HG02885 (cell line): Measurements from ENCODE around the gene SMTNL2.

Experiments used
- ATAC-seq: cut with Tn5 transposase; IDR thresholded peaks from one replicate; pipeline ENCODE4 v1.9.1; 2021; ENCODE audit warnings: mild to moderate bottlenecking; ENCODE audit not compliant: unreplicated experiment, poor library complexity

SMTNL2 gene

DNA sequence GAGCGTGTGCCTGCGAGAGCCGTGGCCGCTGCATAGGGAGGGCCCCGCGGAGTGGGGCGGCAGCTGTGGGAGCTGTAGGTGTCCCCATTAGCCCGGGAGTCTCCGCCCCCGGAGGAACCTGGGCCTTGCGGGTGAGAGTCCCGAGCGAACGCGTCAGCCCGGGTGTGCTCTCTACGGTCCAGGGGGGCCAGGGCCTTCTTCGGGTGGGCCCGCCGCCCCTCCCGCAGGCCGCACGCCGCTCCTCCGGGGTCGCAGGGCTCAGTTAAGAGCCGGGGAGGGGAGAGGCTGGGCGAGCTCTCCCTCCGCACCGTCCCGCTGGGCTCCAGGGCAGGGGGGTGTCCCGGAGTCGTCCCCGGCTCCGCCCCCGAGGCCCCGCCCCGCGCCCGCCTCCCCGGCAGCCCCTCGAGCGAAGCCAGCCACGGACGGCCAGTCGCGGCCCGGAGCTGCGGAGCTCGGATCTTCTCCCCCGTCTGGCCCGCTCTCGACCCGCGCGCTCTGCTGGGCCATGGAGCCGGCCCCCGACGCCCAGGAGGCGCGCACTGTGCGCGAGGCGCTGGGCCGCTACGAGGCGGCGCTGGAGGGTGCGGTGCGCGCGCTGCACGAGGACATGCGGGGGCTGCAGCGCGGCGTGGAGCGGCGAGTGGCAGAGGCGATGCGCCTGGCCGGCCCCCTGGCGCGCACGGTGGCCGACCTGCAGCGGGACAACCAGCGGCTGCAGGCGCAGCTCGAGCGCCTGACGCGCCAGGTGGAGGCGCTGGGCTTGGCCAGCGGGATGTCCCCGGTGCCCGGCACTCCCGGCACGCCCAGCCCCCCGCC lies at the start of gene SMTNL2:
TSS of gene SMTNL2 (plus strand) at position 429 of the 816 bp plus-strand sequence. CDS start at position 506, 77 bp downstream.
- no peak for ATAC-seq

DNA sequence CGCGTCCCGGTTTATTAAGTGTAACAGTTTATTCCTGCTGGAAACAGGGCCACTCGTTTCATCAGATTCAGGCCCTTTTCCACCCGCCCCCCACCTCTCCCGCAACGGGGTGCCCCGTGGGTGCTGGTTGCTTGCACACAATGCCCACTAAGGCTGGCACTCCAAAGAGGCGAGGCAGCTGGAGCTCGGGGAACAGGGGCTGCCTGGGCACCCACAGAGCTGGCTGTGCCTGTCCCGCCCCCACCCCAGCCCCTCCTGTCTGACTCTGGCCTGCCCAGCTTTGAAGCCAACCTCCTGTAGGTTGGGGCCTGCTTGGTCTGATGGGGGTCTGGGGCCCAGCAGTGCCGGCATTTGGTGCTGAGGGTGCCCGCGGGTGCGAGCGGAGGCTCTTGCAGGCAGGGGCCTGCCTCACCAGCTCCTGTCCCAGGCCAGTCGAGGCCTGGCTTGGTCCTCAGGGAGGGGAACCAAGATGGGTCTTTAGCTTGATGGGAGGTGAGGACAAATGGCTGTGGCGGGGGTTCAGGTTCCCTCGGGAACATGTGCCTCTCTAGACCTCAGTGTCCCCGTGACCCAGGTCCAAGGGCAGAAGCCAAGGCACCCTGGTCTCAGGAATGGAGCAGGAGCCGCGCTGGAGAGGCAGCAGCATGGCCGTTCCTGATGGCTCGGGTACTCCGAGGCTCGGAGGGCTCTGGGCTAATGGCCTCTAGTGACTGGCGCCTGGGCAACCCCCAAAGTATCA lies 49.2 kb upstream of the SMTNL2 start:
- no peak for ATAC-seq

DNA sequence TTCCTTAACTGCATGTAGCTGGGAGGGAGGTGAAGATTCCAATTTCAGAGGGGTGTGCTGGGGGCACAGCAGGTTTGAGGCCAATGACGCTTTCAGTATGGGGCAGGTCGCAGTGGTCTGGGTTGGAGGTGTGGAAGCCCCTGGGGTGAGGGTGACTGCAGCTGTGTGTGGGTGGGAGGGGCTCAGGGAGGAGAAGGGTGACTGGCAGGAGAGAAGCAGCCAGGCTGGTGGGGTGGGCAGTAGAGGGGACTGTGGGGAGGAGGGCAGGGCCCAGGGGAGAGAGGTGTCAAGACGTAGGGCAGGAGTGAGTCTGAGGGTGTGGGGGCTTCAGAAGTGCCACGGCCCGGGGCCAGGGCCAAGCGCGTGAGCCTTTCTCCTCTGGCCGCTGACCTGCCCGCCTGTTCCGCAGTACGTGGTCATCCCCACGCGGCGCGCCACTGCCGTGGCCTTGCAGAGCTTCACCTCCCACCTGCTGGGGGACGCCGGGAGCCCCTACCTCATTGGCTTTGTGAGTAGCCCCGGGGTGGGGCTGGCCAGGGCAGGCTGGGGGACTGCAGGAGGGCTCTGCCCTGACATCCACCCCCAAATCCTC lies 48.6 kb upstream of the SMTNL2 start:
- no peak for ATAC-seq

- ATAC-seq = no peak
Observed at GRCh38 chr17:4536259-4536741, 48.0 kb upstream of the SMTNL2 start.

- ATAC-seq = no peak
Observed at GRCh38 chr17:4536742-4537411, 47.5 kb upstream of the SMTNL2 start.

DNA sequence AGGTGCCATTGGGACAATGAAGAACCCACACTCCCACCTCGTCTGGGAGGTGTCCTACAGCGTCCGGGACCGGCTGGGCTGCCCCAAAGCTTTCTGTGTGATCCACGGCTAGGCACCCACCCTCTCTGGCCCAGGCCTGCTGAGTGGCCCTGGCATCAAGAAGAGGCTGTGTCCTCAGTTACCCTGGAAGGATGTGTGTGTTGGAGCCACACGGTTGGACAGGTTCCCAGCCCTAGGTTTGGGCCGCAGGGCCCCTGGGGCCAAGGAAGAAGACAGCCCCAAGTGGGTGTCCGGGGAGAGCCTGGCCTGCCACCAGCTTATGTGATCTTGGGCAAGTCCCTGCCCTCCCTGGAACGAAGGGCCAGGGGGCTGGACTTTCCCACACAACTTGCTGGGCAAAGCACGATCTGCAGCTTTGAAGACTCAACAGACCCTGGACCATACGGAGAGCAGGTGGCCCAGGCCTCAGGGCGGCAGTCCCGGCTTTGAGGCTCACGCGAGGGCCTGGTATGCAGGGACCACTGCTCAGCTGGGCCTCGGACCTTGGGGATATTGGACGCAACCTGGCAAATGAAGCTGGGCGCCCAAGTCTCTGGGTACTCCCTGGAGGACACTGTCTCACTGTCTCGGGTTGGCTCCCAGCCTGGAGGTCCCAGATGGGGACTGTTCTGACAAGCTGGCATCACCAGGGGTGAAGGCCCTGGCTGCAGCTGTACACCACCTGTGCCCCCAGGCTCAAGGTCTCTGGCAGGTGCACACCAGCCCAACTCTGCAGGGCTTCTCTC lies 46.7 kb upstream of the SMTNL2 start:
- ATAC-seq = no peak

DNA sequence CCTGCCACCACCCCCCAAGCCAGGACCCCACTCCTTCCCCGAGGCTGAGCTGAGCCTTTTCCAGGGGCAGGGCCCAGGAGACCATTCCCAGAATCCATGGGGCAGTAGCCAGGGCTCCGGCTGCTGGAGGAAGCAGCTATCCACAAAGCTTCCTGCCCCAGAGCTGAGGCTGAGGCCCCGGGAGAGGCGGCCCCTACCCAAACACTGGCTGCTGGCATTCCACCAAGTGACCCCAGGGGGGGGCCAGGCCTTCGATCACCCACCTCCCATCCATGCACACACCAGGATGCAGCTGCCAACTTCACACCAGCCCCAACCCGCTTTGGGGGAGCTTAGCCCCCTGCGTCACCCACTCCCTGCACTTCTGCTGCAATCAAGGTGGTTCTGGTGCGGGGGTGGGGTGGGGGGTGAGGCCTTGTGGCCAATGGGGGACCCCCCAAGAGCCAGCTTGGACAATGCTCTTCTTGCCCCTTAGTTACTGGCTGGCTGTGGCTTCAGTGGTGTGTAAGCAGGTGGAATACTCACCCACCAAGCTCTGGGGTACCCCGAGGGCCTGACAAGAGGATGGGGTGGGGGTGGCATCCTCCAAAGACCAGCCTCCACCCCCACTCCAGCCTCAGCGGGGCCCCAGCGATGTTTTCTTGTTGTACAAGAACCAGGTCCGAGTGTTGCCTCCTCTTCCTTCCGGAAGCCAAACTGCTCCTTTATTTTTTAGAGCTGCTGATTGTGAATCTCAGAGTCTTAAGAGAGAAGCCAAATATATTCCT lies 45.9 kb upstream of the SMTNL2 start:
- ATAC-seq = no peak

GRCh38 chr17:4539025-4539424 lies 45.3 kb upstream of the SMTNL2 start:
- no peak for ATAC-seq

DNA sequence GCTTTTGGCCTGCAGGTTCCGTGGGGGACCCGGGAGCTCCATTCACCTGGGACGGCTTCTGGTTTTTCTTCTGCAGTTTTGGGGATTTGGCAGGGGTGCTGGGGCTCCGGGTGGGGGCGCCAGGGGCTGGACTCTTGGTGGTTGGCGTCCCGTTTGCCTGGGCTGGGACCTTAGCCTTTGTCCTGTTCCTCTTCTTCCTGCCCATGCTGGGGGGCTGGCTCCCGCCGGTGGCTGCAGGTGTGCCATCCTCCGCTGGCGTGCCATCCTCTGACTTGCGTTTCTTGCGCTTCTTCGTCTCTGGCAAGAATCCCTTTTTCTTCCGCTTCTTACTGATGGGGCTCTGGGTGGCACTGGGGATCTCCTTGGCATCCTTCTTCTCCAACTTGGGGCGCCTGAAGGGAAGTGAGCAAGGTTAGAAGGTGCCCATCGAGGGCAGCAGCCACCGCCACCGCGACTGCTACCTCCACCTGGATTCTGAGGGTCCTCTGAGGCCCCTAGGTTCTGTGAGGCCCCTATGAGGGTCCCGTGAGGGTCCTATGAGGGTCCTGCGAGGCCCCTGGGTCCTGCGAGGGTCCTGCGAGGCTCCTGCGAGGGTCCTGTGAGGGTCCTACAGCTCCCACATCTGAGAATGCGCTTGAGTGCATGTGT lies 44.6 kb upstream of the SMTNL2 start:
- no peak for ATAC-seq

DNA sequence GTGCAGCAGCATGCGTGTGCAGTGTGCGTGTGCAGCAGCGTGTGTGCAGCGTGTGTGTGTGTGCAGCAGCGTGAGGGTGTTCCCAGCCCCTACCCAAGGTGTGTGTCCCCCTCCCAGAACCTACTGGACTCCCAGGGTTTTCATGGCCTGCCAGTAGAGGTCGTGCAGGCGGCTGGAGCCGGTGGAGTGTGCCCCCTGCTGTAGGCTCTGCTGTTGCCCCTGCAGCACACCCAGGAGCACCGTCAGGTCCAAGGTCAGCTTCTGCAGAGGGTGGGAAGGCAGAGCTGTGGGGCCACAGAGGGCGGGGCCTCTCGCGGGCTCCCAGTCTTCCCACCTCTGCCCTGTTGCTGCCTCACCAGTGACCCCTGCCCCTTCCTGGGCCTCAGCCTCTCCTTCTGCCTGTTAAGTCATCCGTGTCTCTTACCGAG lies 44.1 kb upstream of the SMTNL2 start:
- no peak for ATAC-seq

GRCh38 chr17:4540687-4541327 lies 43.5 kb upstream of the SMTNL2 start:
- ATAC-seq = no peak

DNA sequence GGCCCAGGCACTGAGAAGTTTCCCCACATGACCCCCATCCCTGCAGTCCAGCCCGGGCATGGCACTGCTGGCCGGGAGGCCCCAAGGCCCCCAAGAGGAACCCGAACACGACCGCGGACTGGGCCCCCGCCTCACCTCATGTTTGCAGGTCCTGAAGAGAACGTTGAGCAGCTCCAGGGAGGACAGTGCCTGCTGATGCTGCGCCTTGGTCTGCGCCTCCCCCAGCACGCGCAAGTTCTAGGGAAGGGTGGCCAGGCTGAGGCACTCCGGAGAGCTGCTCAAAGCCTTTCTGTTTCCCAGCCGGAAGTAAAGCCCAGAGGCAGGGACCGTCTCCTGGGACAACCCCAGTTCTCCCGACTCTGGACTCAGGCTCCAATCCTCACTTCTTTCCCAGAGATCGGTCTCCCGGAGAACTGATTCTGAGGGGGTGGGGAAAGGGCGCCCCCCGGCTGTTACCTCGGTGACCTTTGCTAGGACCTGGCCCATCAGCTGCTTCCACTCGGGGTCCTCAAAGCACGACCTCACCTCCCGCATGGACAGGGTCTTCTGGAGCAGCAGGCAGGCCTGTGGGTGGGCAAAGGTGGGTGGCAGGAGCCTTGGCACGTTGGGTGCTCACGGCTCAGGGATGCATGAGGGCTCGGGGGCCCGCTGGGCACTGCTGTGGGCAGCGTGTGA lies 42.9 kb upstream of the SMTNL2 start:
- no peak for ATAC-seq

DNA sequence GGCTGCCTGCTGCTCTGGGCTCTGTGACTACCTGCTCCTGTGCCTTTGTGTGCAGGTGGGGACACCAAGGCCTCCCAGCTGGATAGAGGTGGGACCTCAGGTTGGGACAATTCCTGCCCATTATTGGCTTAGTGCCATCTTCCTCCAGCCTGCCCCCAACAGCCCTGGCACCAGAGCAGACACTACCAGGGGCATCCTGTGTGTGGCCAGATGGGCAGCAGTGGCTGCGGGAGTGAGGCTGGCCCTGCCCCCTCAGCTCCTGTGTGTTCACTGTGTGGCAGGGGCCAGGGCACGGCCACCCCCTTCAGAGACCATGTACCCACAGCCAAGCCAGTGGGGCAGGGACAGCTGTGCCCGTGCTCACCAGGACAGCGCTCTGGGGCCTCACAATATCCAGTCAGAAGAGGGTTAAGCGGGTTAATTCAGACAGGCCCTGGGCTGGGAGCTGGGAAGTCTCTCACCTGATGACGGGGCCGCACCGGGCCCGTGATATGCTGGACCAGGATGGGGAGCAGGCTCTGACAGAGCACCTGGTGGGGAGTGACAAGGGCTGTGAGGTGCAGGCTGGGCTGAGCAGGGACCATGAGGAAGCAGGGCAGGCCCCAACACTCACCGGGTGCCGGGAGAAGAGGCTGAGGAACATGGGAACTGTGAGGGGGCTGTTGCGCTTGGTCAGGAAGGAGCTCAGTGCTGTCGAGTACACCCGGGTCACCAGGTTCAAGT lies 42.2 kb upstream of the SMTNL2 start:
- no peak for ATAC-seq

DNA sequence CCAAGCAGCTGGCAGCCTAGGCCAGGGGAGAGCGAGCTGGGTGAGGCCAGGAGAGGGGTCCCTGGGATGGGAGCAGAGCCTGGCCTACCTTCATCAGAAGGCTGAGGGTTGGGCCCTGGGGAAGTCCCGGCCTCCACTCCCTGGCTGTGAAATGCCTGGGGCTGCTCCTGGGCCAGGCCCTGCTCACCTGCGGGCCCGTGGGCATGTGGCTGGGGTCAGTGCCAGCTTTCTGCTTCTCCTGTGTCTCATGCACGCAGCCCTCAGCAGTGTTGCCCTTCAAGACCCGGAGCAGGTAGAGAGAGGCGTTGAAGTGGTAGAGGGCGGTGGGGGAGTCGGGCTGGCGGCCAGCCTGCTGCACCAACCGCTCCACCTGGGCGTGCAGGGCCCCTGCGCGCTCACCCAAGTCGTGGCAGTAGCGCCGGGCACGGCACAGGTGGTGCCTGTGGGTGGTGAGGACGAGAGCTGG lies 41.6 kb upstream of the SMTNL2 start:
- no peak for ATAC-seq

GRCh38 chr17:4543557-4544026 lies 40.7 kb upstream of the SMTNL2 start:
- no peak for ATAC-seq

DNA sequence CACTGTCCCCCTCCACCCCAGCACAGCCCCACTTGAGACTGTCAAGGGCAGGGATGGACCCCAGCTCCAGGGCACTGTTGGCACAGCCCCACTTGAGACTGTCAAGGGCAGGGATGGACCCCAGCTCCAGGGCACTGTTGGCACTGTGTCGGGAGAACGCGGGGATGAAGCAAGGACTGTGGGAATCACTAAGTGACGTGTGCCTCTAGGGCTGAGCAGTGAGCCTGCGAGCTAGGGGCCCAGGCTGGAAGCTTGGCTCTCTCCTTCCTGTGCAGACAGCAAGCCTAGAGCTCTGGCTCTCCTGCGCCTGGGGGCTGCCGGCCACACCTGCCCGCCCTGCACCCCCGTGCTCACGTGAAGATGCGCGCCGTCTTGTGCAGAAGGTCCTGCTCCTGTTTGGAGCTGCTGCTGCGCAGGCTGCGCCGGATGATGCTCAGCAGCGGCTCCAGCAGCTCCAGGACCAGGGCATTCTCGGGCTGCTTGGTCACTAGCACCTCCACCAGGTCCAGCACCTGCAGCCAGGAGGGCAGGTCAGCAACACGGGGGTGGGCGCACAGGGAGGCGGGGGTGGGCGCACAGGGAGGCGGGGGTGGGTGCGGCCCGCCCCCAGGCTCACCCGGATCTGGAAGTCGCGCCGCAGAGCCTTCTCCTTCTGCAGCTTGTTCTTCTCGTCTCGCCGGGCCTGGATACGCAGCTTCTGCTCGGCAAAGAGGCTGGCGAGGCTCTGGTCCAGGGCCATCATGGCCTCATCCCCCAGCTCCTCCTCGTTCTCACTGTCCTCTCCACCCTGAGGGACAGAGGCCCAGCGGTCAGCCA lies 40.0 kb upstream of the SMTNL2 start:
- no peak for ATAC-seq
